SH-SY5Y (cell line): ENCODE measurements around the gene NFAT5.
A peak's percentile ranks its signal among the peaks of the same experiment; 100 is the strongest.

Experiments used
- GATA2 ChIP-seq: IDR thresholded peaks from 2 replicates; pipeline ENCODE4 v1.6.1; 2011; ENCODE audit warnings: mild to moderate bottlenecking, low read depth, low read length
- GATA3 ChIP-seq: IDR thresholded peaks from 2 replicates; pipeline ENCODE4 v1.6.1; 2011; ENCODE audit warnings: low read depth, mild to moderate bottlenecking, low read length, moderate library complexity

- TF ChIP-seq GATA2 (no peak), GATA3 (0 out of 2 replicates have a peak, but pooled peaks have one; percentile 16)
These were observed 106.7 kb downstream of the NFAT5 start for GRCh38 chr16:69672315-69672997.
